K562 (cell line): Measurements from ENCODE around the gene MAP3K4. TPM values are rescaled to one million over a fixed set of nuclear protein-coding genes. Genes with fewer than 3 reads are reported as not detected.

ENCODE experiments used
- ATAC-seq: fragments of 200-7000 bp; cut with Tn5 transposase; 3 replicates; pipeline ENCODE4 v1.9.1; 2020; ENCODE audit warnings: moderate library complexity
- BruUV-seq: library from RNA; stranded (reverse); fragments of 400-500 nt; replicated peaks from 2 replicates; lab custom pipeline; 2021; lab: Mats Ljungman, UMichigan
- CTCF ChIA-PET: fragments of 300-600 bp; formaldehyde crosslinking; extraction: SDS; loops from one replicate; lab custom pipeline; 2021; ENCODE audit warnings: low intra/inter-chr PET ratio; lab: Yijun Ruan, JAX
- POLR2A ChIA-PET: fragments of 300-600, 350-650 bp; sonication (Branson Sonifier 250); formaldehyde crosslinking; extraction: SDS; loops from one replicate; lab custom pipeline; 2021; ENCODE audit warnings: antibody characterized with exemption, inconsistent platforms; lab: Yijun Ruan, JAX
- DNase-seq, 4 experiments: peaks; one replicate each; pipeline versions ENCODE4 v3.0.0 to v3.0.0-alpha.2; 2011 to 2018; ENCODE audit warnings: low spot score in 3 of 4, mixed read lengths in 3 of 4; ENCODE audit errors: extremely low read depth in 1 of 4
- FAIRE-seq: peaks from 2 replicates; lab custom pipeline; 2011; peaks lifted over from hg19 to GRCh38; lab: Jason Lieb, UNC
- H2AFZ ChIP-seq: 2 replicates; pipeline ENCODE4 v1.6.0; 2011; ENCODE audit warnings: low read depth, low read length, control low read depth, inconsistent platforms
- H3K27ac ChIP-seq: fragments of 200-600 bp; 3 replicates; pipeline ENCODE4 v1.8.0; 2011; ENCODE audit warnings: low read depth, mild to moderate bottlenecking, control low read depth, inconsistent platforms, low read length, moderate library complexity, mixed read lengths; ENCODE audit errors: extremely low read depth
- H3K27me3 ChIP-seq, 2 experiments: fragments of 300-600 bp in 1 of 2; 2 replicates in 1 of 2; 3 replicates in 1 of 2; pipeline versions ENCODE4 v1.6.0 to v1.8.0; 2011; ENCODE audit warnings: inconsistent platforms in 2 of 2, low read length in 2 of 2, mild to moderate bottlenecking in 1 of 2, mixed read lengths in 1 of 2, moderate library complexity in 1 of 2; ENCODE audit not compliant: control insufficient read depth in 2 of 2, insufficient read depth in 2 of 2
- H3K36me3 ChIP-seq: fragments of 300-600 bp; 3 replicates; pipeline ENCODE4 v1.8.0; 2011; ENCODE audit warnings: mild to moderate bottlenecking, low read length, inconsistent platforms; ENCODE audit not compliant: control insufficient read depth, insufficient read depth
- H3K4me1 ChIP-seq, 2 experiments: fragments of 200-600 bp in 1 of 2; replicated peaks in 1 of 2; 2 replicates in 1 of 2; 3 replicates in 1 of 2; pipeline versions ENCODE4 v1.5.1 to v1.8.0; 2011; ENCODE audit warnings: inconsistent platforms in 2 of 2, low read length in 2 of 2, mild to moderate bottlenecking in 1 of 2, mixed read lengths in 1 of 2, moderate library complexity in 1 of 2; ENCODE audit not compliant: control insufficient read depth in 2 of 2, insufficient read depth in 2 of 2
- H3K4me2 ChIP-seq: 2 replicates; pipeline ENCODE4 v1.6.1; 2011; ENCODE audit warnings: low read length, control low read depth, inconsistent platforms, mixed read lengths; ENCODE audit not compliant: insufficient read depth
- H3K4me3 ChIP-seq: fragments of 200-600 bp; sonication (generic), shearing (Covaris generic); 2 replicates; pipeline ENCODE4 v1.5.1; 2016; ENCODE audit warnings: control low read depth, inconsistent platforms
- H3K79me2 ChIP-seq: fragments of 200-600 bp; 3 replicates; pipeline ENCODE4 v1.8.0; 2011; ENCODE audit warnings: low read length, inconsistent platforms; ENCODE audit not compliant: control insufficient read depth, insufficient read depth
- H3K9ac ChIP-seq, 2 experiments: 2 replicates each; pipeline versions ENCODE4 v1.6.0 to v1.6.1; 2011; ENCODE audit warnings: low read depth in 2 of 2, low read length in 2 of 2, control low read depth in 1 of 2, inconsistent platforms in 1 of 2, mild to moderate bottlenecking in 1 of 2, mixed read lengths in 1 of 2; ENCODE audit not compliant: insufficient read depth in 1 of 2
- H3K9me1 ChIP-seq: one replicate; pipeline ENCODE4 v1.6.0; 2011; ENCODE audit warnings: inconsistent platforms, mild to moderate bottlenecking, low read length, moderate library complexity; ENCODE audit not compliant: control insufficient read depth, insufficient read depth
- H3K9me3 ChIP-seq: replicated peaks from 2 replicates; pipeline ENCODE4 v1.5.1; 2011; ENCODE audit warnings: low read depth, low read length, inconsistent platforms; ENCODE audit not compliant: control insufficient read depth, insufficient read depth
- H4K20me1 ChIP-seq: replicated peaks from 2 replicates; pipeline ENCODE4 v1.6.1; 2011; ENCODE audit warnings: low read length, inconsistent platforms, mixed read lengths; ENCODE audit not compliant: control insufficient read depth, insufficient read depth
- CBFA2T3 ChIP-seq: fragments of 450-650 bp; IDR thresholded peaks from 2 replicates; pipeline ENCODE4 v1.6.1; 2017
- KDM1A ChIP-seq, 2 experiments: fragments of 450-650 bp; IDR thresholded peaks; 2 replicates each; pipeline ENCODE4 v1.6.1; 2016; ENCODE audit warnings: mild to moderate bottlenecking in 2 of 2
- POU5F1 ChIP-seq: fragments of 150-350 bp; IDR thresholded peaks from 2 replicates; pipeline ENCODE4 v1.6.1; 2014; ENCODE audit warnings: borderline replicate concordance, low read length, low read depth, mild to moderate bottlenecking; ENCODE audit not compliant: partially characterized antibody
- STAG1 ChIP-seq: sonication (generic); formaldehyde crosslinking; IDR thresholded peaks from 2 replicates; pipeline ENCODE4 v1.5.0; 2020; ENCODE audit warnings: missing genetic modification reagents, borderline replicate concordance
- ZNF79 ChIP-seq: fragments of 250-450 bp; sonication (Bioruptor Pico); IDR thresholded peaks from 2 replicates; pipeline ENCODE4 v1.4.0; 2020; ENCODE audit warnings: low read depth, mild to moderate bottlenecking, moderate library complexity
- WGBS: fragments of 100-300 bp; shearing (Covaris generic); methylation state at CpG from one replicate; pipeline ENCODE4 v1.1.6; 2016; ENCODE audit warnings: low coverage, mixed read lengths; ENCODE audit not compliant: insufficient coverage; ENCODE audit errors: missing lambda C conversion rate; 5-methylcytosine and 5-hydroxymethylcytosine counted together
- in situ Hi-C: fragments of 300-500 bp; cut with MboI; formaldehyde crosslinking; loops from 4 replicates; pipeline ENCODE4 v1.15.0; 2018; ENCODE audit warnings: inconsistent platforms, mixed read lengths
- intact Hi-C: fragments of 100-400 bp; cut with micrococcal nuclease; formaldehyde crosslinking; loops from 2 replicates; pipeline ENCODE4 v1.14.2; 2022
- polyA plus RNA-seq, 8 experiments: library from polyadenylated mRNA; depleted of rRNA in 4 of 8; stranded (reverse) in 5 of 8; unstranded in 3 of 8; fragments of >200 nt; fragmentation: Nextera tagmentation in 2 of 8; fragmentation: Illumina TruSeq in 1 of 8; extraction: Ambion mirVana in 2 of 8; extraction: Trizol in 1 of 8; gene quantifications; 2 replicates each; pipeline versions ENCODE4 v1.2.1 to v1.2.3, GENCODE V29; 2011 to 2014; ENCODE audit warnings: inconsistent platforms in 1 of 8, missing spikeins in 1 of 8
- total RNA-seq, 7 experiments: library from RNA; depleted of rRNA in 6 of 7; stranded (reverse); fragments of >200 nt in 6 of 7; fragmentation: Illumina TruSeq in 2 of 7; extraction: Trizol in 2 of 7; gene quantifications; 2 replicates each; pipeline versions ENCODE4 v1.2.1 to v1.2.3, GENCODE V29; 2011 to 2021; ENCODE audit warnings: low replicate concordance in 1 of 7
- TF ChIP-seq, protein P1 (sequence below), 2 experiments: fragments of 450-650 bp; formaldehyde crosslinking in 1 of 2; IDR thresholded peaks; 2 replicates each; pipeline versions ENCODE4 v1.4.0 to v1.6.1; 2014 to 2020; ENCODE audit warnings: mild to moderate bottlenecking in 2 of 2, borderline replicate concordance in 1 of 2, low read depth in 1 of 2
- TF ChIP-seq, protein P2 (sequence below): fragments of 450-650 bp; formaldehyde crosslinking; IDR thresholded peaks from 2 replicates; pipeline ENCODE4 v1.4.0; 2020; ENCODE audit warnings: mild to moderate bottlenecking, moderate library complexity
- TF ChIP-seq, protein P3 (sequence below): fragments of 250-450 bp; sonication (Bioruptor Pico); IDR thresholded peaks from 2 replicates; pipeline ENCODE4 v1.8.0; 2022; ENCODE audit warnings: inconsistent platforms

MAP3K4 gene
- total and polyA plus RNA-seq, 9 of the 15 experiments (the other 6 are each of a cell fraction or from before 2014, with no cell fraction given): 21.0 to 77.2 (median 48.9) TPM

DNA sequence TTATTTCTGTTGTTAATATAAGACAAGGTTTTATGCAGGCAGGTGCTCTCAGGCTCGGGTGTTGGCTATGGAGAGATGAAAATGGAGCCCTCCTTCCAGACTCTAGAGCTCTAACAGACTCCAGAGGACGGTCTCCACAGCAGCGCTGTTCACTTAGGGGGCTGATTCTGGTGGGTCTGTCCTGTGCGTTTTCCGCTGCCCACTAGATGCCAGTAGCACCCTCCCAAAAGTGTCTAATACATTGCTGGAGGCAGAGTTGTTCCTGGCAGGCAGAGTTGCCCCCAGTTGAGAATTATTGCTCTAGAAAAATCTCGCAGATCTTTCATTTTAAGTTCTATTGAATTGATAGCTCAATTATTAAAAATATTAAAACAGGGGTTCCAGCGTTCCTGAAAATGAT is 109.9 kb downstream of the MAP3K4 start:
- 89% methylated on average over 7 of the region's 7 CpGs for WGBS
- TF ChIP-seq POU5F1 (no peak), CBFA2T3 (no peak), KDM1A (IDR thresholded peaks at IDR 0.05) (no peak), STAG1 (peak; percentile 33; the same call in 1 of the 2 replicates), ZNF79 (CRISPR knock-in tag) (no peak)
- TF ChIP-seq, protein P1, sequence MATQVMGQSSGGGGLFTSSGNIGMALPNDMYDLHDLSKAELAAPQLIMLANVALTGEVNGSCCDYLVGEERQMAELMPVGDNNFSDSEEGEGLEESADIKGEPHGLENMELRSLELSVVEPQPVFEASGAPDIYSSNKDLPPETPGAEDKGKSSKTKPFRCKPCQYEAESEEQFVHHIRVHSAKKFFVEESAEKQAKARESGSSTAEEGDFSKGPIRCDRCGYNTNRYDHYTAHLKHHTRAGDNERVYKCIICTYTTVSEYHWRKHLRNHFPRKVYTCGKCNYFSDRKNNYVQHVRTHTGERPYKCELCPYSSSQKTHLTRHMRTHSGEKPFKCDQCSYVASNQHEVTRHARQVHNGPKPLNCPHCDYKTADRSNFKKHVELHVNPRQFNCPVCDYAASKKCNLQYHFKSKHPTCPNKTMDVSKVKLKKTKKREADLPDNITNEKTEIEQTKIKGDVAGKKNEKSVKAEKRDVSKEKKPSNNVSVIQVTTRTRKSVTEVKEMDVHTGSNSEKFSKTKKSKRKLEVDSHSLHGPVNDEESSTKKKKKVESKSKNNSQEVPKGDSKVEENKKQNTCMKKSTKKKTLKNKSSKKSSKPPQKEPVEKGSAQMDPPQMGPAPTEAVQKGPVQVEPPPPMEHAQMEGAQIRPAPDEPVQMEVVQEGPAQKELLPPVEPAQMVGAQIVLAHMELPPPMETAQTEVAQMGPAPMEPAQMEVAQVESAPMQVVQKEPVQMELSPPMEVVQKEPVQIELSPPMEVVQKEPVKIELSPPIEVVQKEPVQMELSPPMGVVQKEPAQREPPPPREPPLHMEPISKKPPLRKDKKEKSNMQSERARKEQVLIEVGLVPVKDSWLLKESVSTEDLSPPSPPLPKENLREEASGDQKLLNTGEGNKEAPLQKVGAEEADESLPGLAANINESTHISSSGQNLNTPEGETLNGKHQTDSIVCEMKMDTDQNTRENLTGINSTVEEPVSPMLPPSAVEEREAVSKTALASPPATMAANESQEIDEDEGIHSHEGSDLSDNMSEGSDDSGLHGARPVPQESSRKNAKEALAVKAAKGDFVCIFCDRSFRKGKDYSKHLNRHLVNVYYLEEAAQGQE (IDR thresholded peaks at IDR 0.05; ENCODE audit: borderline replicate concordance): peak; percentile 36
- TF ChIP-seq, protein P1 (CRISPR knock-in tag; IDR thresholded peaks at IDR 0.05; ENCODE audit: low read depth): no peak
- TF ChIP-seq, protein P2, sequence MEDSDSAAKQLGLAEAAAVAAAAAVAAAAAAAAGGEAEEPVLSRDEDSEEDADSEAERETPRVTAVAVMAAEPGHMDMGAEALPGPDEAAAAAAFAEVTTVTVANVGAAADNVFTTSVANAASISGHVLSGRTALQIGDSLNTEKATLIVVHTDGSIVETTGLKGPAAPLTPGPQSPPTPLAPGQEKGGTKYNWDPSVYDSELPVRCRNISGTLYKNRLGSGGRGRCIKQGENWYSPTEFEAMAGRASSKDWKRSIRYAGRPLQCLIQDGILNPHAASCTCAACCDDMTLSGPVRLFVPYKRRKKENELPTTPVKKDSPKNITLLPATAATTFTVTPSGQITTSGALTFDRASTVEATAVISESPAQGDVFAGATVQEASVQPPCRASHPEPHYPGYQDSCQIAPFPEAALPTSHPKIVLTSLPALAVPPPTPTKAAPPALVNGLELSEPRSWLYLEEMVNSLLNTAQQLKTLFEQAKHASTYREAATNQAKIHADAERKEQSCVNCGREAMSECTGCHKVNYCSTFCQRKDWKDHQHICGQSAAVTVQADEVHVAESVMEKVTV (CRISPR knock-in tag): 0 out of 2 replicates have a peak, but pooled peaks have one; percentile 24
- TF ChIP-seq, protein P3, sequence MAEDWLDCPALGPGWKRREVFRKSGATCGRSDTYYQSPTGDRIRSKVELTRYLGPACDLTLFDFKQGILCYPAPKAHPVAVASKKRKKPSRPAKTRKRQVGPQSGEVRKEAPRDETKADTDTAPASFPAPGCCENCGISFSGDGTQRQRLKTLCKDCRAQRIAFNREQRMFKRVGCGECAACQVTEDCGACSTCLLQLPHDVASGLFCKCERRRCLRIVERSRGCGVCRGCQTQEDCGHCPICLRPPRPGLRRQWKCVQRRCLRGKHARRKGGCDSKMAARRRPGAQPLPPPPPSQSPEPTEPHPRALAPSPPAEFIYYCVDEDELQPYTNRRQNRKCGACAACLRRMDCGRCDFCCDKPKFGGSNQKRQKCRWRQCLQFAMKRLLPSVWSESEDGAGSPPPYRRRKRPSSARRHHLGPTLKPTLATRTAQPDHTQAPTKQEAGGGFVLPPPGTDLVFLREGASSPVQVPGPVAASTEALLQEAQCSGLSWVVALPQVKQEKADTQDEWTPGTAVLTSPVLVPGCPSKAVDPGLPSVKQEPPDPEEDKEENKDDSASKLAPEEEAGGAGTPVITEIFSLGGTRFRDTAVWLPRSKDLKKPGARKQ (CRISPR knock-in tag): 0 out of 2 replicates have a peak, but pooled peaks have one; percentile 12

More for the DNA sequence above, 109.9 kb downstream of the MAP3K4 start:
- peaks cover 89% of the 10 kb centered on the region for H3K36me3 ChIP-seq
- ChIA-PET POLR2A (interaction anchor here (0.5 to 1.9 kb wide), 5 partner anchors 33 to 272 kb away, joined by 3 to 6 read pairs (median 4); no protein-coding TSS in a partner anchor), CTCF (interaction anchor here (0.7 to 1.9 kb wide), 5 partner anchors 269 to 593 kb away, joined by 3 to 6 read pairs (median 4); no protein-coding TSS in a partner anchor)
- H3K79me2 ChIP-seq: no peaks in the 10 kb centered on the region
- in situ Hi-C loops: no loop called here
- H3K27me3 ChIP-seq: no peaks in the 10 kb centered on the region
- H4K20me1 ChIP-seq: no peaks in the 10 kb centered on the region
- FAIRE-seq (no peak), ATAC-seq (peak; percentile 80), DNase-seq (peak in 1 of 4 experiments; percentile 32)
- intact Hi-C loops: loop anchor here (1.0 to 5.0 kb wide), 4 partner anchors 109 to 349 kb away; partner anchors contain the start of gene MAP3K4
- 0 out of 5 replicates have a peak, but pooled peaks cover 0 to 3% of the 10 kb centered on the region in 2 experiments for H3K4me1 ChIP-seq
- no peak overlapping the region for H3K4me3 ChIP-seq
- BruUV-seq: no TSS peak
- no peak overlapping the region for H2AFZ ChIP-seq
- H3K4me2 ChIP-seq: no peak overlapping the region
- no peak overlapping the region for H3K27ac ChIP-seq
- no peaks in the 10 kb centered on the region for H3K9me1 ChIP-seq
- H3K9me3 ChIP-seq: no peaks in the 10 kb centered on the region
- H3K9ac ChIP-seq: no peak overlapping the region
